Measurements from ENCODE around the gene SLC2A4RG.

DNA sequence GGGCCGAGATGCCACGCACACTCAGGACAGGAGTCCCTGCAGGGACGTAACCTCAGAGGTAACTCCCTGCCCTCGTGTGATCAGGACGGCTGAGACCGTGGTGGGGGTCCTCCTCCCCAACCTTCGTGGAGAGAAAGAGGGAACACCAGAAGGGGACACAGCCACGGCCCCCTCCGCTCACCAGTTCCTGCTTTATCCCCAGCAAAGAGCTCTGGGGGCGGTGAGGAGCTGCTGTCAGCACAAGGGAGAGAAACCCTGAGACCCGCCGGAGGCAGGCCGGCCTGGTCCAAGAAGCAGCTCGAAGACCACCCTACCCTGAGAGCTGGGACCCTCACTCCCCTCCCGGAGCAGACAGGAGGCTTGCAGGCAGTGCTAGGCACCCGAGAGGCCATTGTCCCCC, 44.4 kb downstream of the SLC2A4RG start:
- TF ChIP-seq, protein P1, sequence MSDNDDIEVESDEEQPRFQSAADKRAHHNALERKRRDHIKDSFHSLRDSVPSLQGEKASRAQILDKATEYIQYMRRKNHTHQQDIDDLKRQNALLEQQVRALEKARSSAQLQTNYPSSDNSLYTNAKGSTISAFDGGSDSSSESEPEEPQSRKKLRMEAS (IDR thresholded peaks at IDR 0.05; ENCODE audit: insufficient read depth, insufficient read length), result no peak
- TF ChIP-seq POLR2A (IDR thresholded peaks at IDR 0.05; ENCODE audit: low read depth, low read length), result no peak
- TF ChIP-seq, protein P2, sequence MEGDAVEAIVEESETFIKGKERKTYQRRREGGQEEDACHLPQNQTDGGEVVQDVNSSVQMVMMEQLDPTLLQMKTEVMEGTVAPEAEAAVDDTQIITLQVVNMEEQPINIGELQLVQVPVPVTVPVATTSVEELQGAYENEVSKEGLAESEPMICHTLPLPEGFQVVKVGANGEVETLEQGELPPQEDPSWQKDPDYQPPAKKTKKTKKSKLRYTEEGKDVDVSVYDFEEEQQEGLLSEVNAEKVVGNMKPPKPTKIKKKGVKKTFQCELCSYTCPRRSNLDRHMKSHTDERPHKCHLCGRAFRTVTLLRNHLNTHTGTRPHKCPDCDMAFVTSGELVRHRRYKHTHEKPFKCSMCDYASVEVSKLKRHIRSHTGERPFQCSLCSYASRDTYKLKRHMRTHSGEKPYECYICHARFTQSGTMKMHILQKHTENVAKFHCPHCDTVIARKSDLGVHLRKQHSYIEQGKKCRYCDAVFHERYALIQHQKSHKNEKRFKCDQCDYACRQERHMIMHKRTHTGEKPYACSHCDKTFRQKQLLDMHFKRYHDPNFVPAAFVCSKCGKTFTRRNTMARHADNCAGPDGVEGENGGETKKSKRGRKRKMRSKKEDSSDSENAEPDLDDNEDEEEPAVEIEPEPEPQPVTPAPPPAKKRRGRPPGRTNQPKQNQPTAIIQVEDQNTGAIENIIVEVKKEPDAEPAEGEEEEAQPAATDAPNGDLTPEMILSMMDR (IDR thresholded peaks at IDR 0.05; ENCODE audit: extremely low read depth in 1 of 2, insufficient read depth in 1 of 2, low read depth in 1 of 2, low read length in 2 of 2), result no peak
- TF ChIP-seq EZH2 (IDR thresholded peaks at IDR 0.05; ENCODE audit: borderline replicate concordance, low read depth, low read length, severe bottlenecking), result no peak
- no peak for TF ChIP-seq MYC (IDR thresholded peaks at IDR 0.05; ENCODE audit: low read depth, low read length)
- TF ChIP-seq FOS (IDR thresholded peaks at IDR 0.05; ENCODE audit: borderline replicate concordance, insufficient read depth, low read length), result no peak
- TF ChIP-seq JUN (IDR thresholded peaks at IDR 0.05; ENCODE audit: borderline replicate concordance, insufficient read depth, insufficient read length, low read depth), result no peak
- TF ChIP-seq POLR2AphosphoS5 (IDR thresholded peaks at IDR 0.05; ENCODE audit: insufficient read depth, low read depth, low read length), result no peak
